Transverse colon (tissue), 4 donors: Measurements from ENCODE around the gene LCA5L. TPM values are rescaled to one million over a fixed set of nuclear protein-coding genes. Genes with fewer than 3 reads are reported as not detected.

Experiments used
- DNase-seq: peaks from one replicate; pipeline ENCODE4 v3.0.0-alpha.2; 2019
- H3K27ac ChIP-seq, 4 donors: fragments of 200-600 bp; sonication (generic); 2 replicates each; pipeline ENCODE4 v1.5.1; 2016 to 2018; ENCODE audit warnings: inconsistent platforms in 4 of 4
- H3K27me3 ChIP-seq: fragments of 200-600 bp; sonication (generic); 2 replicates; pipeline ENCODE4 v1.5.1; 2017; ENCODE audit warnings: inconsistent platforms
- H3K36me3 ChIP-seq, 4 donors: fragments of 200-600 bp; sonication (generic); 2 replicates each; pipeline ENCODE4 v1.5.1; 2017 to 2019; ENCODE audit warnings: inconsistent platforms in 4 of 4
- H3K4me1 ChIP-seq, 4 donors: fragments of 200-600 bp; sonication (generic); 2 replicates each; pipeline ENCODE4 v1.5.1; 2017 to 2020; ENCODE audit warnings: inconsistent platforms in 4 of 4
- H3K4me3 ChIP-seq, 4 donors: fragments of 200-600 bp; sonication (generic); 1 replicate in 1 of 4; 2 replicates in 3 of 4; pipeline versions ENCODE4 v1.5.1 to v1.6.1; 2017 to 2019; ENCODE audit warnings: inconsistent platforms in 4 of 4
- H3K9me3 ChIP-seq, 2 donors: fragments of 200-600 bp; sonication (generic); 2 replicates each; pipeline ENCODE4 v1.5.1; 2017 to 2019; ENCODE audit warnings: inconsistent platforms in 2 of 2
- CTCF ChIP-seq, 5 experiments: fragments of 200-600 bp in 3 of 5; fragments of 450-650 bp in 2 of 5; sonication (generic) in 3 of 5; IDR thresholded peaks; 1 replicate in 2 of 5; 2 replicates in 3 of 5; pipeline ENCODE4 v1.5.1; 2016 to 2017; ENCODE audit warnings: antibody characterized with exemption in 5 of 5, inconsistent platforms in 3 of 5, mild to moderate bottlenecking in 2 of 5, moderate library complexity in 1 of 5
- EP300 ChIP-seq: sonication (generic); formaldehyde crosslinking; IDR thresholded peaks from one replicate; pipeline ENCODE4 v1.6.1; 2017; ENCODE audit warnings: antibody characterized with exemption, low read depth
- POLR2A ChIP-seq: fragments of 450-650 bp; IDR thresholded peaks from one replicate; pipeline ENCODE4 v1.6.1; 2016; ENCODE audit warnings: antibody characterized with exemption, mild to moderate bottlenecking, moderate library complexity
- POLR2AphosphoS5 ChIP-seq, 3 donors: sonication (generic); formaldehyde crosslinking; IDR thresholded peaks; one replicate each; pipeline ENCODE4 v1.6.1; 2016; ENCODE audit warnings: antibody characterized with exemption in 3 of 3
- WGBS, 2 donors: methylation state at CpG; one replicate each; pipeline ENCODE4 v1.1.5; 2018; ENCODE audit warnings: low coverage in 1 of 2; 5-methylcytosine and 5-hydroxymethylcytosine counted together
- in situ Hi-C, 4 donors: fragments of 200-750 bp; cut with MboI; loops; one replicate each; pipeline versions ENCODE4 v1.15.0 to v1.15.1; 2017; ENCODE audit warnings: low sequenced_read_pairs in 3 of 4, low pct_ligation_motif_present in 1 of 4, low pct_unique_long_range_greater_than_20kb in 1 of 4
- intact Hi-C: fragments of 100-400 bp; cut with DNase I; formaldehyde crosslinking; loops from one replicate; pipeline ENCODE4 v1.15.1; 2023; ENCODE audit warnings: low total_unique reads
- total RNA-seq, 4 donors: library from RNA; depleted of rRNA; stranded (reverse); fragments of >200 nt; gene quantifications; one replicate each; pipeline ENCODE4 v1.1.0, GENCODE V29; 2016

The LCA5L gene
- total RNA-seq, 4 donors from 2014 or later: 0.55 to 0.79 TPM; not detected in 2

DNA sequence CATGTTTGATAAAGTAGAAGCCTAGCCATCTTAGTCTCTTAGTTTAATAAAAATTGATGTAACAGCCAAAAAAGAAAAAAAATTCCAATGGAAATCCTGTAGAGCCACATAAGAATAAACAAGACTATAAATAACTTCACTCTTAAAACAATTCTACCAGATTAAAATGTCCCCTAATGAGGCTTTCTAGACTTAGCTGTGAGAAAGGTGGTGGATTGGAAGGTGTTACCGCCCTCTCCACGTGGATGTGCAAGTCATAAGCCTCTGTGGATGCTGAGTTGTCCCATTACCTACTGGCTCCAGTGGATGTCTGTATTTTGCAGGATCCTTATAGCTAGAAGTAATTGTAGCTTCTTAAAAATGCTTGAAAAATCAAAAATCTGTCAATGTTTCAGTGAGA, 14.6 kb downstream of the LCA5L start:
- 80 to 85% methylated on average over 2 of the region's 2 CpGs for WGBS, 2 donors
- no peaks in the 10 kb centered on the region for H3K9me3 ChIP-seq
- H3K4me3 ChIP-seq: no peak overlapping the region
- H3K27ac ChIP-seq: no peak overlapping the region
- no peak for DNase-seq
- no peaks in the 10 kb centered on the region for H3K4me1 ChIP-seq
- in situ Hi-C loops: no loop called here
- H3K27me3 ChIP-seq: no peaks in the 10 kb centered on the region
- H3K36me3 ChIP-seq: no peaks in the 10 kb centered on the region
- intact Hi-C loops: no loop called here
- no peak for TF ChIP-seq POLR2AphosphoS5 (IDR thresholded peaks at IDR 0.05)
- TF ChIP-seq CTCF (IDR thresholded peaks at IDR 0.05): no peak
- no peak for TF ChIP-seq EP300
- no peak for TF ChIP-seq POLR2A

- 63 to 100% methylated on average over 2 to 4 of the region's 4 CpGs for WGBS, 2 donors
- Histone ChIP-seq H3K4me1 (no peaks in the 10 kb centered on the region), H3K36me3 (no peaks in the 10 kb centered on the region), H3K4me3 (no peak overlapping the region), H3K9me3 (no peaks in the 10 kb centered on the region), H3K27me3 (no peaks in the 10 kb centered on the region), H3K27ac (no peak overlapping the region)
- intact Hi-C loops: no loop called here
- in situ Hi-C loops: no loop called here
- no peak for DNase-seq
- TF ChIP-seq CTCF (IDR thresholded peaks at IDR 0.05) (no peak), EP300 (no peak), POLR2A (no peak), POLR2AphosphoS5 (IDR thresholded peaks at IDR 0.05) (no peak)
These were observed 15.1 kb downstream of the LCA5L start for GRCh38 chr21:39430457-39430856.

DNA sequence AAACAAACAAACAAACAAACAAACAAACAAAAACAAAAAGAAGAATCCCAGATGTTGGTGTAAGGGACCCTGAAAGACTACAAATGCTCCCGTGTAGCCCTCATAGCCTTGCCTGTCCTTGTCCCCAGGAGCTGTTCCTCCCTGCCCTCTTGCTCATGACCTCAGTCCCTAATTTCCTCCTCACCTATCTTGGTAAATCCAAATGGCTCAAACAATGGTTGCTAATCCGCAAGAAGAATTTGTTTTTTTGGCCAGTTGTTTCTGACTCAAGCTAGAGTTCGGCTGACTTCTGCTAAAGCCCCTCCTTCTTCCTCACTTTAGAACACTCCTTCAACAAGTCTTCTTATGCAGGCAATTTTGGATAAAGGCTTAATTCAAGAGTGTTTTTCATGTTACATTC, 15.6 kb downstream of the LCA5L start:
- intact Hi-C loops: no loop called here
- Histone ChIP-seq H3K36me3 (no peaks in the 10 kb centered on the region), H3K4me1 (no peaks in the 10 kb centered on the region), H3K4me3 (no peak overlapping the region), H3K9me3 (no peaks in the 10 kb centered on the region), H3K27me3 (no peaks in the 10 kb centered on the region), H3K27ac (no peak overlapping the region)
- in situ Hi-C loops: no loop called here
- 89 to 92% methylated on average over 2 to 3 of the region's 3 CpGs for WGBS, 2 donors
- no peak for DNase-seq
- TF ChIP-seq CTCF (IDR thresholded peaks at IDR 0.05) (no peak), POLR2A (no peak), EP300 (no peak), POLR2AphosphoS5 (IDR thresholded peaks at IDR 0.05) (no peak)

- no peaks in the 10 kb centered on the region for H3K27me3 ChIP-seq
- no peaks in the 10 kb centered on the region for H3K4me1 ChIP-seq
- 94% methylated on average over 2 of the region's 2 CpGs; no CpG with 5 or more reads in 1 of the 2 donors for WGBS, 2 donors
- intact Hi-C loops (no loop called here), in situ Hi-C loops (no loop called here)
- no peak for DNase-seq
- TF ChIP-seq POLR2A (no peak), EP300 (no peak), POLR2AphosphoS5 (IDR thresholded peaks at IDR 0.05) (no peak), CTCF (IDR thresholded peaks at IDR 0.05) (no peak)
- H3K36me3 ChIP-seq: no peaks in the 10 kb centered on the region
- no peaks in the 10 kb centered on the region for H3K9me3 ChIP-seq
- no peak overlapping the region for H3K4me3 ChIP-seq
- no peak overlapping the region for H3K27ac ChIP-seq
These were observed 16.1 kb downstream of the LCA5L start for GRCh38 chr21:39429445-39429844.
